Measurements from ENCODE around the gene POLR1G. TPM values are rescaled to one million over a fixed set of nuclear protein-coding genes. Genes with fewer than 3 reads are reported as not detected.

The POLR1G gene
- total and polyA plus RNA-seq, 9 of the 15 experiments (the other 6 are each of a cell fraction or from before 2014, with no cell fraction given) = 3.0 to 50.1 (median 27.4) TPM

DNA sequence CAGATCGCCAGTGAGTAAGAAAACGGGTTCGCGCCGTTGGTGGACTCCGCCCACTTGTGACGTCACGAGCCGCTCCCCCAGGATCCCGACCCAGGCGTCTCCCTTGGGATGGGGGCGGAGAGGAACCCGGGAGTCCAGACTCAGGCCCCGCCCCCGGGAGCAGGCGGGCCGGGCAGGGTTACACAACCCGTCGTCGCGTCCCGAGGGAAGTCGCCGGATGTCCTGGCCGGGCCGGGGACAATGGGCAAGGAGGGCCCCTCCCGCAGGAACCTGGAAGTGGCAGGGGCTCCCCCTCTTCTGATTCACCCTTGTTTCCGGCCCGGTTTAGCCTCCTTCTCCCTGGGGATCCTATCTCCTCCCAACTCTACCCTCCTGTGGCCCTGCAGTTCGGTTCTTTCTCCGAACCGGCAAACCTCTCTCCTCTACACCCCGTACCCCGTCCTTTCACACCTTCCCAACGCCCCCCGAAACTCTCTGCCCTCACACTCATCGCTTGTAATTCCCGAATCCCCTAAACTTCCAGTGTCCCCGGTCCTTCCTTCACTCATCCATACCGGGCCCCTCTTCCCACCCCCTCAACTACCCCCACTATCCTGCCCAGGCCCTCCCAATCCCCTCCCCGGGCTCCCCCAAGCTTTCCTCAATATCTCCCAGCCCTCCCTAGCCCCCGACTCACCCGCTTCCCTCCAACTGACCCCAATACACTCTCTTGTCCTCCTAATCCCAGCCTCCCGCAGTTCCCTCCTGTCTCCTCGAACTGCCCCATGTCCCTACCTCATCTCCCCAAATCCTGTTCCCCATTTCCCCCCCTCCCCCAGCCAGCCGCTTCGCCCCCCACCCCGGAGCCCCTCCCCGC lies 37.2 kb downstream of the POLR1G start (continued):
- TF ChIP-seq, protein P1, sequence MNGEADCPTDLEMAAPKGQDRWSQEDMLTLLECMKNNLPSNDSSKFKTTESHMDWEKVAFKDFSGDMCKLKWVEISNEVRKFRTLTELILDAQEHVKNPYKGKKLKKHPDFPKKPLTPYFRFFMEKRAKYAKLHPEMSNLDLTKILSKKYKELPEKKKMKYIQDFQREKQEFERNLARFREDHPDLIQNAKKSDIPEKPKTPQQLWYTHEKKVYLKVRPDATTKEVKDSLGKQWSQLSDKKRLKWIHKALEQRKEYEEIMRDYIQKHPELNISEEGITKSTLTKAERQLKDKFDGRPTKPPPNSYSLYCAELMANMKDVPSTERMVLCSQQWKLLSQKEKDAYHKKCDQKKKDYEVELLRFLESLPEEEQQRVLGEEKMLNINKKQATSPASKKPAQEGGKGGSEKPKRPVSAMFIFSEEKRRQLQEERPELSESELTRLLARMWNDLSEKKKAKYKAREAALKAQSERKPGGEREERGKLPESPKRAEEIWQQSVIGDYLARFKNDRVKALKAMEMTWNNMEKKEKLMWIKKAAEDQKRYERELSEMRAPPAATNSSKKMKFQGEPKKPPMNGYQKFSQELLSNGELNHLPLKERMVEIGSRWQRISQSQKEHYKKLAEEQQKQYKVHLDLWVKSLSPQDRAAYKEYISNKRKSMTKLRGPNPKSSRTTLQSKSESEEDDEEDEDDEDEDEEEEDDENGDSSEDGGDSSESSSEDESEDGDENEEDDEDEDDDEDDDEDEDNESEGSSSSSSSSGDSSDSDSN (IDR thresholded peaks at IDR 0.05; ENCODE audit: borderline replicate concordance in 1 of 2, low read depth in 2 of 2, low read length in 2 of 2) = no peak
- TF ChIP-seq U2AF2 (optimal IDR thresholded peaks at IDR 0.05; ENCODE audit: low read depth, low read length) (no peak), KLF1 (tag; IDR thresholded peaks at IDR 0.05) (no peak; the same call in 1 of the 2 replicates), ZNF79 (CRISPR knock-in tag; IDR thresholded peaks at IDR 0.05; ENCODE audit: low read depth) (no peak), TBL1XR1 (IDR thresholded peaks at IDR 0.05; ENCODE audit: low read length in 2 of 2) (no peak), RB1 (IDR thresholded peaks at IDR 0.05; ENCODE audit: low read depth) (peak; percentile 72), KAT2B (IDR thresholded peaks at IDR 0.05; ENCODE audit: low read depth, low read length) (no peak), NR0B1 (IDR thresholded peaks at IDR 0.05; ENCODE audit: partially characterized antibody) (no peak), MYNN (IDR thresholded peaks at IDR 0.05) (peak; percentile 76; the same call in 1 of the 2 replicates), MYNN (CRISPR knock-in tag; IDR thresholded peaks at IDR 0.05) (no peak), TOE1 (IDR thresholded peaks at IDR 0.05; ENCODE audit: borderline replicate concordance) (no peak; the same call in 1 of the 2 replicates), TOE1 (CRISPR knock-in tag; IDR thresholded peaks at IDR 0.05; ENCODE audit: borderline replicate concordance, low read depth) (no peak), NCOA2 (IDR thresholded peaks at IDR 0.05; ENCODE audit: partially characterized antibody in 2 of 2) (no peak), HINFP (tag; conservative IDR thresholded peaks at IDR 0.05; ENCODE audit: low read depth) (no peak), LEF1 (IDR thresholded peaks at IDR 0.05) (no peak), CBFA2T3 (IDR thresholded peaks at IDR 0.05) (no peak), SETDB1 (IDR thresholded peaks at IDR 0.05; ENCODE audit: low read length) (no peak)
- TF ChIP-seq, protein P2, sequence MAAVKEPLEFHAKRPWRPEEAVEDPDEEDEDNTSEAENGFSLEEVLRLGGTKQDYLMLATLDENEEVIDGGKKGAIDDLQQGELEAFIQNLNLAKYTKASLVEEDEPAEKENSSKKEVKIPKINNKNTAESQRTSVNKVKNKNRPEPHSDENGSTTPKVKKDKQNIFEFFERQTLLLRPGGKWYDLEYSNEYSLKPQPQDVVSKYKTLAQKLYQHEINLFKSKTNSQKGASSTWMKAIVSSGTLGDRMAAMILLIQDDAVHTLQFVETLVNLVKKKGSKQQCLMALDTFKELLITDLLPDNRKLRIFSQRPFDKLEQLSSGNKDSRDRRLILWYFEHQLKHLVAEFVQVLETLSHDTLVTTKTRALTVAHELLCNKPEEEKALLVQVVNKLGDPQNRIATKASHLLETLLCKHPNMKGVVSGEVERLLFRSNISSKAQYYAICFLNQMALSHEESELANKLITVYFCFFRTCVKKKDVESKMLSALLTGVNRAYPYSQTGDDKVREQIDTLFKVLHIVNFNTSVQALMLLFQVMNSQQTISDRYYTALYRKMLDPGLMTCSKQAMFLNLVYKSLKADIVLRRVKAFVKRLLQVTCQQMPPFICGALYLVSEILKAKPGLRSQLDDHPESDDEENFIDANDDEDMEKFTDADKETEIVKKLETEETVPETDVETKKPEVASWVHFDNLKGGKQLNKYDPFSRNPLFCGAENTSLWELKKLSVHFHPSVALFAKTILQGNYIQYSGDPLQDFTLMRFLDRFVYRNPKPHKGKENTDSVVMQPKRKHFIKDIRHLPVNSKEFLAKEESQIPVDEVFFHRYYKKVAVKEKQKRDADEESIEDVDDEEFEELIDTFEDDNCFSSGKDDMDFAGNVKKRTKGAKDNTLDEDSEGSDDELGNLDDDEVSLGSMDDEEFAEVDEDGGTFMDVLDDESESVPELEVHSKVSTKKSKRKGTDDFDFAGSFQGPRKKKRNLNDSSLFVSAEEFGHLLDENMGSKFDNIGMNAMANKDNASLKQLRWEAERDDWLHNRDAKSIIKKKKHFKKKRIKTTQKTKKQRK (IDR thresholded peaks at IDR 0.05; ENCODE audit: borderline replicate concordance, low read depth, low read length) = no peak

Data from K562 (cell line).